COLO829 (cell line): ENCODE measurements around the gene DCAF7.

Experiments
- DNase-seq: peaks from one replicate; pipeline ENCODE4 v3.0.0; 2012; ENCODE audit warnings: low spot score

Gene DCAF7

GRCh38 chr17:63544467-63545301 lies 5.6 kb upstream of the DCAF7 start:
- DNase-seq, result no peak

- no peak for DNase-seq
Measured at GRCh38 chr17:63546308-63547082, 3.8 kb upstream of the DCAF7 start.

- no peak for DNase-seq
Measured at GRCh38 chr17:63547083-63547523, 3.2 kb upstream of the DCAF7 start.

- no peak for DNase-seq
Measured at GRCh38 chr17:63549289-63549945, 860 bp upstream of the DCAF7 start.

- peak; percentile 45 for DNase-seq
Measured at GRCh38 chr17:63550817-63551639, 751 bp downstream of the DCAF7 start.

GRCh38 chr17:63552211-63552610 lies 1.9 kb downstream of the DCAF7 start:
- DNase-seq, result no peak

- DNase-seq, result no peak
Measured at GRCh38 chr17:63555500-63556156, 5.4 kb downstream of the DCAF7 start.

GRCh38 chr17:63557416-63557815 lies 7.1 kb downstream of the DCAF7 start:
- no peak for DNase-seq

GRCh38 chr17:63558441-63558840 lies 8.2 kb downstream of the DCAF7 start:
- DNase-seq, result no peak

GRCh38 chr17:63561819-63562218 lies 11.5 kb downstream of the DCAF7 start:
- DNase-seq, result no peak

GRCh38 chr17:63563339-63563738 lies 13.1 kb downstream of the DCAF7 start:
- DNase-seq, result no peak

GRCh38 chr17:63564562-63564961 lies 14.3 kb downstream of the DCAF7 start:
- DNase-seq, result no peak

GRCh38 chr17:63567229-63567628 lies 17.0 kb downstream of the DCAF7 start:
- no peak for DNase-seq

- DNase-seq, result no peak
Measured at GRCh38 chr17:63568563-63568962, 18.3 kb downstream of the DCAF7 start.

- peak; percentile 47 for DNase-seq
Measured at GRCh38 chr17:63571632-63572310, 21.5 kb downstream of the DCAF7 start.

GRCh38 chr17:63573634-63574033 lies 23.4 kb downstream of the DCAF7 start:
- no peak for DNase-seq

- no peak for DNase-seq
Measured at GRCh38 chr17:63578027-63578768, 27.9 kb downstream of the DCAF7 start.

- DNase-seq, result no peak
Measured at GRCh38 chr17:63578769-63579111, 28.5 kb downstream of the DCAF7 start.

- no peak for DNase-seq
Measured at GRCh38 chr17:63579633-63580032, 29.4 kb downstream of the DCAF7 start.

- DNase-seq, result no peak
Measured at GRCh38 chr17:63587770-63588169, 37.5 kb downstream of the DCAF7 start.
